ENCODE data around the gene FCER1G.

FCER1G gene

GRCh38 chr1:161215076-161215475 lies at the start of gene FCER1G:
Gene FCER1G, plus strand, starts transcription at chr1:161215295. Its CDS starts 27 bp downstream, at chr1:161215322.
- Histone ChIP-seq H3K36me3 (ENCODE audit: control insufficient read depth, insufficient read depth, low read length) (peaks cover 17% of the 10 kb centered on the region), H3K4me3 (replicated peaks; ENCODE audit: low read depth, low read length) (no peak within 1 kb of the TSS), H3K27me3 (replicated peaks; ENCODE audit: control insufficient read depth, insufficient read depth, low read length) (no peaks in the 10 kb centered on the region)
- TF ChIP-seq CTCF (IDR thresholded peaks at IDR 0.05; ENCODE audit: insufficient read depth, low read length, poor library complexity, severe bottlenecking), result no peak
- DNase-seq (ENCODE audit: extremely low read depth, insufficient read length), result no peak

GRCh38 chr1:161165742-161166668 lies 49.1 kb upstream of the FCER1G start, which contains the start of gene PPOX:
Gene PPOX, plus strand, starts transcription at chr1:161166426. Its CDS starts 422 bp downstream, at chr1:161166848.
- peak within 1 kb of the TSS; percentile 72 for H3K4me3 ChIP-seq (replicated peaks; ENCODE audit: low read depth, low read length)
- peak; percentile 91 for DNase-seq (ENCODE audit: extremely low read depth, insufficient read length)
- peak; percentile 75 for TF ChIP-seq CTCF (IDR thresholded peaks at IDR 0.05; ENCODE audit: insufficient read depth, low read length, poor library complexity, severe bottlenecking)
- no peaks in the 10 kb centered on the region for H3K27me3 ChIP-seq (replicated peaks; ENCODE audit: control insufficient read depth, insufficient read depth, low read length)
- H3K36me3 ChIP-seq (ENCODE audit: control insufficient read depth, insufficient read depth, low read length), result peaks cover 7% of the 10 kb centered on the region

GRCh38 chr1:161166669-161167548 lies 48.2 kb upstream of the FCER1G start:
- H3K27me3 ChIP-seq (replicated peaks; ENCODE audit: control insufficient read depth, insufficient read depth, low read length), result no peaks in the 10 kb centered on the region
- DNase-seq (ENCODE audit: extremely low read depth, insufficient read length), result no peak
- H3K4me3 ChIP-seq (replicated peaks; ENCODE audit: low read depth, low read length), result peak overlapping the region; percentile 72
- H3K36me3 ChIP-seq (ENCODE audit: control insufficient read depth, insufficient read depth, low read length), result peaks cover 13% of the 10 kb centered on the region
- no peak for TF ChIP-seq CTCF (IDR thresholded peaks at IDR 0.05; ENCODE audit: insufficient read depth, low read length, poor library complexity, severe bottlenecking)

- Histone ChIP-seq H3K27me3 (replicated peaks; ENCODE audit: control insufficient read depth, insufficient read depth, low read length) (no peaks in the 10 kb centered on the region), H3K36me3 (ENCODE audit: control insufficient read depth, insufficient read depth, low read length) (peaks cover 26% of the 10 kb centered on the region), H3K4me3 (replicated peaks; ENCODE audit: low read depth, low read length) (no peak overlapping the region)
- DNase-seq (ENCODE audit: extremely low read depth, insufficient read length), result no peak
- TF ChIP-seq CTCF (IDR thresholded peaks at IDR 0.05; ENCODE audit: insufficient read depth, low read length, poor library complexity, severe bottlenecking), result no peak
Observed at GRCh38 chr1:161168906-161169305, 46.2 kb upstream of the FCER1G start.

GRCh38 chr1:161171191-161171590 lies 43.9 kb upstream of the FCER1G start:
- no peaks in the 10 kb centered on the region for H3K27me3 ChIP-seq (replicated peaks; ENCODE audit: control insufficient read depth, insufficient read depth, low read length)
- no peak overlapping the region for H3K4me3 ChIP-seq (replicated peaks; ENCODE audit: low read depth, low read length)
- H3K36me3 ChIP-seq (ENCODE audit: control insufficient read depth, insufficient read depth, low read length), result peaks cover 32% of the 10 kb centered on the region
- no peak for TF ChIP-seq CTCF (IDR thresholded peaks at IDR 0.05; ENCODE audit: insufficient read depth, low read length, poor library complexity, severe bottlenecking)
- DNase-seq (ENCODE audit: extremely low read depth, insufficient read length), result no peak

Measured in GM06990 (cell line).